ENCODE results near the gene PAGR1. TPM values are rescaled to one million over a fixed set of nuclear protein-coding genes. Genes with fewer than 3 reads are reported as not detected.
"Not testable (repeated sequence)": the region's sequence is repeated elsewhere in the genome, so short reads cannot be mapped to it uniquely, and the experiment has no call there.

PAGR1 gene
- total RNA-seq, 3 donors from 2014 or later, result 26.6 to 40.5 (median 29.8) TPM

DNA sequence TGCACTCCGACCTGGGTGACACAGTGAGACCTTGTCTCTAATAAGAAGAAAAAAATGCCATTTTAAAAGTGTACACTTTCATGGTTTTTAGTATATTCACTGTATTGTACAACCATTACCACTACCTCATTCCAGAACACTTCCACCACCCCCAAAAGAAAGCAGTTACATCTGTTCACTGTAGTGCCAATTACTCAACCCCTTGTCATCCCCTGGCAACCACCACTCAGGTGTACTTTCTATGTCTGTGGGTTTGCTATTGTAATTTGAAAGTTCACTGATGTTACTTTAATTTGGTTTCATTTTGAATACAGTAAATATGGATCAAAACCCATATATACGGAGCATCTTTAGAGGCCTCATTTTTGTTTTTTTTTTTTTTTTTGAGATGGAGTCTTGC is 31.8 kb upstream of the PAGR1 start:
- no peak for DNase-seq (ENCODE audit: low spot score in 2 of 2)
- TF ChIP-seq POLR2AphosphoS5 (IDR thresholded peaks at IDR 0.05) (no peak), POLR2A (IDR thresholded peaks at IDR 0.05) (no peak)
- TF ChIP-seq, protein P1, sequence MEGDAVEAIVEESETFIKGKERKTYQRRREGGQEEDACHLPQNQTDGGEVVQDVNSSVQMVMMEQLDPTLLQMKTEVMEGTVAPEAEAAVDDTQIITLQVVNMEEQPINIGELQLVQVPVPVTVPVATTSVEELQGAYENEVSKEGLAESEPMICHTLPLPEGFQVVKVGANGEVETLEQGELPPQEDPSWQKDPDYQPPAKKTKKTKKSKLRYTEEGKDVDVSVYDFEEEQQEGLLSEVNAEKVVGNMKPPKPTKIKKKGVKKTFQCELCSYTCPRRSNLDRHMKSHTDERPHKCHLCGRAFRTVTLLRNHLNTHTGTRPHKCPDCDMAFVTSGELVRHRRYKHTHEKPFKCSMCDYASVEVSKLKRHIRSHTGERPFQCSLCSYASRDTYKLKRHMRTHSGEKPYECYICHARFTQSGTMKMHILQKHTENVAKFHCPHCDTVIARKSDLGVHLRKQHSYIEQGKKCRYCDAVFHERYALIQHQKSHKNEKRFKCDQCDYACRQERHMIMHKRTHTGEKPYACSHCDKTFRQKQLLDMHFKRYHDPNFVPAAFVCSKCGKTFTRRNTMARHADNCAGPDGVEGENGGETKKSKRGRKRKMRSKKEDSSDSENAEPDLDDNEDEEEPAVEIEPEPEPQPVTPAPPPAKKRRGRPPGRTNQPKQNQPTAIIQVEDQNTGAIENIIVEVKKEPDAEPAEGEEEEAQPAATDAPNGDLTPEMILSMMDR (IDR thresholded peaks at IDR 0.05), result no peak
- no peak overlapping the region for H3K4me3 ChIP-seq
- intact Hi-C loops (cut with DNase I; ENCODE audit: low total_unique reads), result no loop called here
- no peaks in the 10 kb centered on the region for H3K9me3 ChIP-seq
- no peaks in the 10 kb centered on the region for H3K36me3 ChIP-seq
- H3K27ac ChIP-seq, result no peak overlapping the region
- no peaks in the 10 kb centered on the region for H3K27me3 ChIP-seq
- H3K4me1 ChIP-seq, result no peaks in the 10 kb centered on the region

DNA sequence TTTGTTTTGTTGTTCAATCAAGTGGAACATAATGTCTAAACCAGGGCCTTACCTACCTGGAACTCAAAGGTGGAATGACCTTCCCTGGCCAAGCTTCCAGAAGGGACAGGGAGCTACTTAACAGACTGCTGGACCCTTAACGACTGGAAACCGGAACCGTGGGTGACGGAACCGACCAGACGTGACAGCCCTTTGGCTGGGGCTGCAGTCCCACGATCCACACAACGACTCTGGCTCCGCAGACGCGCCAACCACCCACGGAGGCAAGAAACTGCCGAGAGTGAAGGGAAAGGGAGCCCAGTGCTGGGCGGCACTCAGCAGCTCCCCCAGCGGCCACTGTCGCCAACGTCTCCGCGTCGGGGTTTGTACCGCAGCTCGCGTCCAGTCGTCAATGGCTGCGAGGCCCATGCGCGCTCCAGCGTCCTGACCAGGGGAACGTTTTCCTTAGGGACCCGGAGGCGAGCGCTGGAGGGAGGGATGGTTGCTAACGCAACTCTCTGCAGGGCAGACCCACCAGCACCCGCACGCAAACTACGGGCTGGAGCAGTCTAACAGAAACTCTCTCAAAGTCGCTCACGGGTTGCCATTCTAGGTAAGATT is 31.0 kb upstream of the PAGR1 start:
- intact Hi-C loops (cut with DNase I; ENCODE audit: low total_unique reads), result no loop called here
- H3K4me3 ChIP-seq, result peak overlapping the region in 2 of 3 donors; percentile 37 to 60
- H3K4me1 ChIP-seq, result no peaks in the 10 kb centered on the region
- no peak for TF ChIP-seq POLR2AphosphoS5 (IDR thresholded peaks at IDR 0.05)
- TF ChIP-seq, protein P1 (IDR thresholded peaks at IDR 0.05), result peak; percentile 30 to 67 (median 56)
- no peaks in the 10 kb centered on the region for H3K36me3 ChIP-seq
- H3K27me3 ChIP-seq, result no peaks in the 10 kb centered on the region
- peak in 1 of 2 donors; percentile 69 for DNase-seq (ENCODE audit: low spot score in 2 of 2)
- no peaks in the 10 kb centered on the region for H3K9me3 ChIP-seq
- no peak overlapping the region for H3K27ac ChIP-seq

DNA sequence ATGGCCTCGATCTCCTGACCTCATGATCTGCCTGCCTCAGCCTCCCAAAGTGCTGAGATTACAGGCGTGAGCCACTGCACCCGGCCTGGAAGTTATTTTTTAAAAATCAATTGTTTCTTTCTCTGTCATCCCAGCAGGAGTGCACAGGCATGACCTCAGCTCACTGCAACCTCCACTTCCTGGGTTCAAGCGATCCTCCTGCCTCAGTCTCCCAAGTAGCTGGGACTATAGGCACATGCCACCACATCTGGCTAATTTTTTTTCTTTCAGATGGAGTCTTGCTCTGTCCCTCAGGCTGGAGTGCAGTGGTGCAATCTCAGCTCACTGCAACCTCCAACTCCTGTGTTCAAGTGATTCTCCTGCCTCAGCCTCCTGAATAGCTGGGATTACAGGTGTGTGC is 28.8 kb upstream of the PAGR1 start:
- intact Hi-C loops (cut with DNase I; ENCODE audit: low total_unique reads); DNase-seq (ENCODE audit: low spot score in 2 of 2): not testable (repeated sequence)

DNA sequence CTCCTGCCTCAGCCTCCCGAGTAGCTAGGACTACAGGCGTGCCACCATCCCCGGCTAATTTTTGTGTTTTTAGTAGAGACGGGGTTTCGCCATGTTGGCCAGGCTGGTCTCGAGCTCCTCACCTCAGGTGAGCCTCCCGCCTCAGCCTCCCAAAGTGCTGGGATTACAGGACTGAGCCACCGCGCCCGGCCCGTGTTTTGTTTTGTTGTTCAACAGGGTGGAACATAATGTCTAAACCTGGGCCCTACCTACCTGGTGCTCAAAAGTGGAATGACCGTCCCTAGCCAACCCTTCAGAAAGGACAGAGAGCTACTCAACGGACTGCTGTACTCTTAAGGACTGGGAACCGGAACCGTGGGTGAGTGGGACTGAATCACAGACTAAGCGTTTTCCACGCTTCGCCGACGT is 26.2 kb upstream of the PAGR1 start:
- H3K4me3 ChIP-seq, result peak overlapping the region; percentile 72 to 96 (median 78)
- peak overlapping the region; percentile 86 to 90 for H3K27ac ChIP-seq
- no peak for TF ChIP-seq POLR2AphosphoS5 (IDR thresholded peaks at IDR 0.05)
- TF ChIP-seq POLR2A (IDR thresholded peaks at IDR 0.05), result no peak
- TF ChIP-seq, protein P1 (IDR thresholded peaks at IDR 0.05), result no peak
- H3K27me3 ChIP-seq, result no peaks in the 10 kb centered on the region
- H3K36me3 ChIP-seq, result no peaks in the 10 kb centered on the region
- intact Hi-C loops (cut with DNase I; ENCODE audit: low total_unique reads), result no loop called here
- H3K4me1 ChIP-seq, result peaks cover 0 to 12% of the 10 kb centered on the region in 2 donors
- no peak for DNase-seq (ENCODE audit: low spot score in 2 of 2)
- no peaks in the 10 kb centered on the region for H3K9me3 ChIP-seq

More for the DNA sequence above, 28.8 kb upstream of the PAGR1 start:
- H3K27ac ChIP-seq, H3K4me3 ChIP-seq, H3K4me1 ChIP-seq, H3K27me3 ChIP-seq, H3K9me3 ChIP-seq, H3K36me3 ChIP-seq: not testable (repeated sequence)

DNA sequence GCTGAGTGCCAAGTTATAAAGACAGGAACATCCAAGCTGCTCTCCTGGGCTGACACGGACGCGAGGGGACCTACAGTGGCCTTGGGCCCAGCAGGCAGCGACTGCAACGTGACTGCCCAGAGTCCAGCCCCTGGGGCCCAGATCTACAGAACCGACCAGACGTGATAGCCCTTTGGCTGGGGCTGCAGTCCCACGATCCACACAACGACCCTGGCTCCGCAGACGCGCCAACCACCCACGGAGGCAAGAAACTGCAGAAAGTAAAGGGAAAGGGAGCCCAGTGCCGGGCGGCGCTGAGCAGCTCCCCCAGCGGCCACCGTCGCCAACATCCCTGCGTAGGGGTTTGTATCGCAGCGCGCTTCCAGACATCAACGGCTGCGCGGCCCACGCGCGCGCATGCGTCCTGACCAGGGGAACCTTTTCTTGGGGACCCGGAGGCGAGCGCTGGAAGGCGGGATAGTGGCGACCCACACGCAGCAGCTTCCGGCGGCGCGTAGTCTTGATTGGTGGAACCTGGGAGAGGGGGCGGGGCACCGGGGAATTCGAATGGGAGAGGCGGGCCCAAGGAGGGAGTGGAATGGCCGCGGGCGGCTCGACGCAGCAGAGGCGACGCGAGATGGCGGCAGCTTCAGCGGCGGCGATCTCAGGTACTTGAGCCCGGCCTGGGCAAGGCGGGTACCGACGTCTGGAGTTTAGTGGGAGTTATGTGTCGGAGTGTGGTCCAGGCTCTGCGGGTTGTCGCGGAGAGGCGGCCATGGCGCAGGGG is 25.6 kb upstream of the PAGR1 start, which contains the start of gene KIF22:
TSS of gene KIF22 (plus strand) at position 569 of the 766 bp plus-strand sequence. CDS start at position 578, 9 bp downstream.
- DNase-seq (ENCODE audit: low spot score in 2 of 2), result peak; percentile 98 to 100
- Histone ChIP-seq H3K27me3 (no peaks in the 10 kb centered on the region), H3K36me3 (no peaks in the 10 kb centered on the region), H3K4me3 (peak within 1 kb of the TSS; percentile 72 to 96 (median 78)), H3K27ac (peak within 1 kb of the TSS; percentile 86 to 90), H3K9me3 (no peaks in the 10 kb centered on the region), H3K4me1 (peaks cover 0 to 12% of the 10 kb centered on the region in 2 donors)
- intact Hi-C loops (cut with DNase I; ENCODE audit: low total_unique reads), result no loop called here
- TF ChIP-seq POLR2AphosphoS5 (IDR thresholded peaks at IDR 0.05) (peak; percentile 81 to 91 (median 90)), POLR2A (IDR thresholded peaks at IDR 0.05) (peak; percentile 64)
- TF ChIP-seq, protein P1 (IDR thresholded peaks at IDR 0.05), result peak; percentile 62 to 88 (median 79)

Measured in breast epithelium (tissue), 4 donors.